HCT116 (cell line): ENCODE data around the gene SPON1. TPM values are rescaled to one million over a fixed set of nuclear protein-coding genes. Genes with fewer than 3 reads are reported as not detected.

Experiments used
- ATAC-seq: fragments of 200-7000 bp; cut with Tn5 transposase; 2 replicates; pipeline ENCODE4 v1.9.1; 2020; ENCODE audit warnings: mild to moderate bottlenecking, moderate library complexity
- BruUV-seq: library from RNA; stranded (reverse); fragments of 400-500 nt; replicated peaks from 2 replicates; lab custom pipeline; 2021; lab: Mats Ljungman, UMichigan
- CTCF ChIA-PET: fragments of 300-600 bp; sonication (Branson Sonifier 250); formaldehyde crosslinking; loops from one replicate; lab custom pipeline; 2021; ENCODE audit warnings: antibody characterized with exemption; lab: Charles Lee
- POLR2A ChIA-PET: fragments of 300-600, 350-600 bp; sonication (Branson Sonifier 250); formaldehyde crosslinking; loops from one replicate; lab custom pipeline; 2021; ENCODE audit warnings: antibody characterized with exemption; lab: Charles Lee
- RAD21 ChIA-PET, 2 experiments: fragments of 300-600 bp; sonication (Branson Sonifier 250); formaldehyde crosslinking; loops; one replicate each; lab custom pipeline; 2023; ENCODE audit warnings: low total read pairs in 2 of 2; ENCODE audit not compliant: uncharacterized antibody in 2 of 2, unreplicated experiment in 2 of 2, low non-redundant PET in 1 of 2; lab: Charles Lee
- DNase-seq: peaks from one replicate; pipeline ENCODE4 v3.0.0-alpha.2; 2010; ENCODE audit warnings: low read depth, low spot score
- H2AFZ ChIP-seq: fragments of 200-600 bp; shearing (Covaris generic), sonication (generic); 2 replicates; pipeline ENCODE4 v1.6.1; 2017; ENCODE audit warnings: low read depth, mixed run types, mixed read lengths, antibody characterized with exemption, low read length; ENCODE audit not compliant: poor library complexity, severe bottlenecking
- H3K27ac ChIP-seq: 2 replicates; pipeline ENCODE4 v1.5.1; 2012; ENCODE audit warnings: low read depth, low read length
- H3K27me3 ChIP-seq: fragments of 200-600 bp; sonication (generic); 2 replicates; pipeline ENCODE4 v1.6.1; 2016; ENCODE audit warnings: mixed run types, low read length, mixed read lengths; ENCODE audit not compliant: insufficient read depth
- H3K36me3 ChIP-seq, 2 experiments: fragments of 200-500 bp in 1 of 2; fragments of 200-600 bp in 1 of 2; sonication (Bioruptor generic) in 1 of 2; sonication (generic) in 1 of 2; 2 replicates each; pipeline versions ENCODE4 v1.5.1 to v1.6.1; 2014 to 2016; ENCODE audit warnings: low read length in 2 of 2, inconsistent platforms in 1 of 2, mixed read lengths in 1 of 2, mixed run types in 1 of 2; ENCODE audit not compliant: insufficient read depth in 2 of 2, control insufficient read depth in 1 of 2
- H3K4me1 ChIP-seq, 2 experiments: fragments of 200-600 bp in 1 of 2; sonication (generic) in 1 of 2; 2 replicates each; pipeline versions ENCODE4 v1.5.1 to v1.6.1; 2012 to 2017; ENCODE audit warnings: low read length in 2 of 2, inconsistent platforms in 1 of 2, mild to moderate bottlenecking in 1 of 2, mixed read lengths in 1 of 2, mixed run types in 1 of 2, moderate library complexity in 1 of 2; ENCODE audit not compliant: insufficient read depth in 2 of 2, control insufficient read depth in 1 of 2
- H3K4me2 ChIP-seq: fragments of 200-600 bp; sonication (generic); 2 replicates; pipeline ENCODE4 v1.6.1; 2017; ENCODE audit warnings: mixed run types, low read length, mixed read lengths
- H3K4me3 ChIP-seq, 2 experiments: fragments of 200-600 bp in 1 of 2; sonication (generic) in 1 of 2; replicated peaks in 1 of 2; 2 replicates each; pipeline ENCODE4 v1.5.1; 2011 to 2016; ENCODE audit warnings: low read length in 2 of 2, control low read depth in 1 of 2, low read depth in 1 of 2, mild to moderate bottlenecking in 1 of 2, mixed read lengths in 1 of 2, mixed run types in 1 of 2
- H3K79me2 ChIP-seq: fragments of 200-600 bp; sonication (generic); 2 replicates; pipeline ENCODE4 v1.6.1; 2017; ENCODE audit warnings: mild to moderate bottlenecking, mixed run types, low read length, moderate library complexity, mixed read lengths; ENCODE audit not compliant: insufficient read depth
- H3K9ac ChIP-seq: fragments of 200-600 bp; sonication (generic); 2 replicates; pipeline ENCODE4 v1.6.1; 2016; ENCODE audit warnings: low read length, mixed read lengths
- H3K9me2 ChIP-seq: fragments of 200-600 bp; sonication (generic), shearing (Covaris generic); 2 replicates; pipeline ENCODE4 v1.6.1; 2017; ENCODE audit warnings: mixed run types, mild to moderate bottlenecking, moderate library complexity; ENCODE audit not compliant: insufficient read depth
- H3K9me3 ChIP-seq, 2 experiments: fragments of 200-500 bp in 1 of 2; fragments of 200-600 bp in 1 of 2; sonication (Bioruptor generic) in 1 of 2; sonication (generic) in 1 of 2; 2 replicates each; pipeline ENCODE4 v1.6.1; 2014 to 2017; ENCODE audit warnings: low read length in 2 of 2, mixed read lengths in 2 of 2, inconsistent platforms in 1 of 2, low read depth in 1 of 2, mild to moderate bottlenecking in 1 of 2, mixed run types in 1 of 2, moderate library complexity in 1 of 2; ENCODE audit not compliant: control insufficient read depth in 1 of 2, insufficient read depth in 1 of 2
- H4K20me1 ChIP-seq: fragments of 200-600 bp; sonication (generic), shearing (Covaris generic); 2 replicates; pipeline ENCODE4 v1.6.1; 2017; ENCODE audit warnings: mixed run types, mild to moderate bottlenecking, moderate library complexity; ENCODE audit not compliant: insufficient read depth
- CEBPB ChIP-seq: IDR thresholded peaks from 2 replicates; pipeline ENCODE4 v1.6.1; 2012; ENCODE audit warnings: low read depth
- CTCF ChIP-seq, 3 experiments: fragments of 200-600 bp in 1 of 3; sonication (generic) in 1 of 3; IDR thresholded peaks in 2 of 3; conservative IDR thresholded peaks in 1 of 3; 2 replicates each; pipeline ENCODE4 v1.5.1; 2012 to 2017; ENCODE audit warnings: low read depth in 2 of 3, low read length in 2 of 3, antibody characterized with exemption in 1 of 3, borderline replicate concordance in 1 of 3, control low read depth in 1 of 3, mild to moderate bottlenecking in 1 of 3, mixed read lengths in 1 of 3, mixed run types in 1 of 3, moderate library complexity in 1 of 3; ENCODE audit not compliant: insufficient read depth in 1 of 3
- EGR1 ChIP-seq: IDR thresholded peaks from 2 replicates; pipeline ENCODE4 v1.6.1; 2012; ENCODE audit warnings: low read depth
- ELF1 ChIP-seq: IDR thresholded peaks from 2 replicates; pipeline ENCODE4 v1.6.1; 2012; ENCODE audit warnings: low read depth, borderline replicate concordance
- JUND ChIP-seq: IDR thresholded peaks from 2 replicates; pipeline ENCODE4 v1.6.1; 2012
- POLR2A ChIP-seq: IDR thresholded peaks from 2 replicates; pipeline ENCODE4 v1.7.0; 2011; ENCODE audit warnings: borderline replicate concordance; ENCODE audit not compliant: insufficient read depth, insufficient read length; ENCODE audit errors: extremely low read depth
- RAD21 ChIP-seq: IDR thresholded peaks from 2 replicates; pipeline ENCODE4 v1.6.1; 2012; ENCODE audit warnings: low read depth, mild to moderate bottlenecking
- SIN3A ChIP-seq: IDR thresholded peaks from 2 replicates; pipeline ENCODE4 v1.6.1; 2012; ENCODE audit warnings: low read depth
- SP1 ChIP-seq: IDR thresholded peaks from 2 replicates; pipeline ENCODE4 v1.6.1; 2012; ENCODE audit warnings: low read depth
- SRF ChIP-seq: IDR thresholded peaks from 2 replicates; pipeline ENCODE4 v1.6.1; 2012; ENCODE audit warnings: low read depth
- intact Hi-C: fragments of 100-400 bp; cut with micrococcal nuclease; formaldehyde crosslinking; loops from 2 replicates; pipeline ENCODE4 v1.10.0; 2022
- total RNA-seq: library from RNA; stranded (reverse); gene quantifications from one replicate; pipeline ENCODE4 v1.2.1, GENCODE V29; 2021; ENCODE audit not compliant: unreplicated experiment
- TF ChIP-seq, protein P1 (sequence below): IDR thresholded peaks from 2 replicates; pipeline ENCODE4 v1.6.1; 2011; ENCODE audit warnings: mild to moderate bottlenecking, low read length, moderate library complexity; ENCODE audit not compliant: insufficient replicate concordance; ENCODE audit errors: extremely low read depth
- TF ChIP-seq, protein P2 (sequence below): IDR thresholded peaks from 2 replicates; pipeline ENCODE4 v1.6.1; 2012; ENCODE audit warnings: low read depth
- TF ChIP-seq, protein P3 (sequence below): IDR thresholded peaks from 2 replicates; pipeline ENCODE4 v1.6.1; 2012

The SPON1 gene
- total RNA-seq, 1 experiment from 2014 or later = 0.17 TPM

DNA sequence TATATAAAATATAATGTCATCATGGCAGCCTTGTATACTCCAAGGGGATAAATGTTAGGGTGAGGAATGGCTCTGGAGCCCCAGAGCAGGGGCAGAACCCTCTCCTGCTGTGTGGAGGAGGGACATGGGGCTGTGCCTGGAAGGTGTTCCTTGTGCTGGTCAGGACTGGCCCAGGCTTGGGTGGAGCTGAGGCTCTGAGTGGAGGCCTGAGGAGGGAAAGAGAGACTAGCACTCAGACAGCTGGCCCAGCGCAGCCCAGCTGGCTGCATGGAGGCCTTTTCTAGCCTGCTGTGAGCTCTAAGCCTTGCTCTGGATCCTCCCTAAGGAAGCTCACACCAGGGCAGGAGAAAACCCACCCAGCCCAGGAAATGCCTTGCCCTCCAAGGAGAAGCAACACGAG is 282.9 kb downstream of the SPON1 start:
- ATAC-seq = no peak
- no peak overlapping the region for H3K9ac ChIP-seq
- no peak overlapping the region for H3K4me2 ChIP-seq
- no TSS peak for BruUV-seq
- TF ChIP-seq SIN3A = no peak
- TF ChIP-seq EGR1 = no peak
- no peak for TF ChIP-seq JUND
- no peak for TF ChIP-seq SP1
- no peaks in the 10 kb centered on the region for H4K20me1 ChIP-seq
- ChIA-PET CTCF (interaction anchor here (0.6 kb wide), 1 partner anchor 83 kb away, joined by 4 read pairs; no protein-coding TSS in a partner anchor), POLR2A (no interaction called here), RAD21 (no interaction called here)
- no peaks in the 10 kb centered on the region for H3K79me2 ChIP-seq
- no peak overlapping the region for H2AFZ ChIP-seq
- no peak for DNase-seq
- no peaks in the 10 kb centered on the region for H3K36me3 ChIP-seq
- peaks cover 21% of the 10 kb centered on the region; the same call in 1 of the 2 replicates for H3K27me3 ChIP-seq
- no peaks in the 10 kb centered on the region for H3K4me1 ChIP-seq
- intact Hi-C loops = loop anchor here (5.0 to 10.0 kb wide), 2 partner anchors 273 to 891 kb away; no protein-coding TSS in a partner anchor
- H3K9me2 ChIP-seq = no peaks in the 10 kb centered on the region
- no peak overlapping the region for H3K27ac ChIP-seq
- H3K4me3 ChIP-seq = no peak overlapping the region
- no peaks in the 10 kb centered on the region for H3K9me3 ChIP-seq

- no peaks in the 10 kb centered on the region for H3K36me3 ChIP-seq
- intact Hi-C loops = loop anchor here (5.0 to 10.0 kb wide), 2 partner anchors 276 to 894 kb away; no protein-coding TSS in a partner anchor
- H3K4me3 ChIP-seq = no peak overlapping the region
- H2AFZ ChIP-seq = no peak overlapping the region
- ATAC-seq = no peak
- RAD21 ChIA-PET = no interaction called here
- H3K4me2 ChIP-seq = no peak overlapping the region
- no peaks in the 10 kb centered on the region for H3K79me2 ChIP-seq
- no peaks in the 10 kb centered on the region for H4K20me1 ChIP-seq
- no peak overlapping the region for H3K27ac ChIP-seq
- no peaks in the 10 kb centered on the region for H3K9me3 ChIP-seq
- CTCF ChIA-PET = interaction anchor here (1.0 kb wide), 1 partner anchor 278 kb away, joined by 3 read pairs; no protein-coding TSS in a partner anchor
- DNase-seq = no peak
- no peaks in the 10 kb centered on the region for H3K9me2 ChIP-seq
- BruUV-seq = no TSS peak
- H3K9ac ChIP-seq = no peak overlapping the region
- no peaks in the 10 kb centered on the region for H3K4me1 ChIP-seq
- POLR2A ChIA-PET = no interaction called here
- peaks cover 27% of the 10 kb centered on the region; the same call in 1 of the 2 replicates for H3K27me3 ChIP-seq
- no peak for TF ChIP-seq SRF
- TF ChIP-seq, protein P1, sequence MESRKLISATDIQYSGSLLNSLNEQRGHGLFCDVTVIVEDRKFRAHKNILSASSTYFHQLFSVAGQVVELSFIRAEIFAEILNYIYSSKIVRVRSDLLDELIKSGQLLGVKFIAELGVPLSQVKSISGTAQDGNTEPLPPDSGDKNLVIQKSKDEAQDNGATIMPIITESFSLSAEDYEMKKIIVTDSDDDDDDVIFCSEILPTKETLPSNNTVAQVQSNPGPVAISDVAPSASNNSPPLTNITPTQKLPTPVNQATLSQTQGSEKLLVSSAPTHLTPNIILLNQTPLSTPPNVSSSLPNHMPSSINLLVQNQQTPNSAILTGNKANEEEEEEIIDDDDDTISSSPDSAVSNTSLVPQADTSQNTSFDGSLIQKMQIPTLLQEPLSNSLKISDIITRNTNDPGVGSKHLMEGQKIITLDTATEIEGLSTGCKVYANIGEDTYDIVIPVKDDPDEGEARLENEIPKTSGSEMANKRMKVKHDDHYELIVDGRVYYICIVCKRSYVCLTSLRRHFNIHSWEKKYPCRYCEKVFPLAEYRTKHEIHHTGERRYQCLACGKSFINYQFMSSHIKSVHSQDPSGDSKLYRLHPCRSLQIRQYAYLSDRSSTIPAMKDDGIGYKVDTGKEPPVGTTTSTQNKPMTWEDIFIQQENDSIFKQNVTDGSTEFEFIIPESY = no peak
- TF ChIP-seq RAD21 = no peak
- TF ChIP-seq, protein P2, sequence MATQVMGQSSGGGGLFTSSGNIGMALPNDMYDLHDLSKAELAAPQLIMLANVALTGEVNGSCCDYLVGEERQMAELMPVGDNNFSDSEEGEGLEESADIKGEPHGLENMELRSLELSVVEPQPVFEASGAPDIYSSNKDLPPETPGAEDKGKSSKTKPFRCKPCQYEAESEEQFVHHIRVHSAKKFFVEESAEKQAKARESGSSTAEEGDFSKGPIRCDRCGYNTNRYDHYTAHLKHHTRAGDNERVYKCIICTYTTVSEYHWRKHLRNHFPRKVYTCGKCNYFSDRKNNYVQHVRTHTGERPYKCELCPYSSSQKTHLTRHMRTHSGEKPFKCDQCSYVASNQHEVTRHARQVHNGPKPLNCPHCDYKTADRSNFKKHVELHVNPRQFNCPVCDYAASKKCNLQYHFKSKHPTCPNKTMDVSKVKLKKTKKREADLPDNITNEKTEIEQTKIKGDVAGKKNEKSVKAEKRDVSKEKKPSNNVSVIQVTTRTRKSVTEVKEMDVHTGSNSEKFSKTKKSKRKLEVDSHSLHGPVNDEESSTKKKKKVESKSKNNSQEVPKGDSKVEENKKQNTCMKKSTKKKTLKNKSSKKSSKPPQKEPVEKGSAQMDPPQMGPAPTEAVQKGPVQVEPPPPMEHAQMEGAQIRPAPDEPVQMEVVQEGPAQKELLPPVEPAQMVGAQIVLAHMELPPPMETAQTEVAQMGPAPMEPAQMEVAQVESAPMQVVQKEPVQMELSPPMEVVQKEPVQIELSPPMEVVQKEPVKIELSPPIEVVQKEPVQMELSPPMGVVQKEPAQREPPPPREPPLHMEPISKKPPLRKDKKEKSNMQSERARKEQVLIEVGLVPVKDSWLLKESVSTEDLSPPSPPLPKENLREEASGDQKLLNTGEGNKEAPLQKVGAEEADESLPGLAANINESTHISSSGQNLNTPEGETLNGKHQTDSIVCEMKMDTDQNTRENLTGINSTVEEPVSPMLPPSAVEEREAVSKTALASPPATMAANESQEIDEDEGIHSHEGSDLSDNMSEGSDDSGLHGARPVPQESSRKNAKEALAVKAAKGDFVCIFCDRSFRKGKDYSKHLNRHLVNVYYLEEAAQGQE = no peak
- TF ChIP-seq JUND = no peak
- TF ChIP-seq, protein P3, sequence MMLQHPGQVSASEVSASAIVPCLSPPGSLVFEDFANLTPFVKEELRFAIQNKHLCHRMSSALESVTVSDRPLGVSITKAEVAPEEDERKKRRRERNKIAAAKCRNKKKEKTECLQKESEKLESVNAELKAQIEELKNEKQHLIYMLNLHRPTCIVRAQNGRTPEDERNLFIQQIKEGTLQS = no peak
- no peak for TF ChIP-seq POLR2A
- no peak for TF ChIP-seq SIN3A
- TF ChIP-seq CTCF (IDR thresholded peaks at IDR 0.05 in 2 of 3, conservative IDR thresholded peaks at IDR 0.05 in 1 of 3; ENCODE audit: borderline replicate concordance in 1 of 3, insufficient read depth in 1 of 3, low read depth in 2 of 3, low read length in 2 of 3) = no peak
- TF ChIP-seq SP1 = no peak
- no peak for TF ChIP-seq CEBPB
- no peak for TF ChIP-seq ELF1
Observed at GRCh38 chr11:14248580-14248981, 286.1 kb downstream of the SPON1 start.
